ENCODE measurements around the gene PABPN1. TPM values are rescaled to one million over a fixed set of nuclear protein-coding genes. Genes with fewer than 3 reads are reported as not detected.
A peak's percentile ranks its signal among the peaks of the same experiment; 100 is the strongest.

The PABPN1 gene
- total and polyA plus RNA-seq, 2 of the 13 experiments (the other 11 are each of a cell fraction or from before 2014, with no cell fraction given): 233 to 524 TPM

DNA sequence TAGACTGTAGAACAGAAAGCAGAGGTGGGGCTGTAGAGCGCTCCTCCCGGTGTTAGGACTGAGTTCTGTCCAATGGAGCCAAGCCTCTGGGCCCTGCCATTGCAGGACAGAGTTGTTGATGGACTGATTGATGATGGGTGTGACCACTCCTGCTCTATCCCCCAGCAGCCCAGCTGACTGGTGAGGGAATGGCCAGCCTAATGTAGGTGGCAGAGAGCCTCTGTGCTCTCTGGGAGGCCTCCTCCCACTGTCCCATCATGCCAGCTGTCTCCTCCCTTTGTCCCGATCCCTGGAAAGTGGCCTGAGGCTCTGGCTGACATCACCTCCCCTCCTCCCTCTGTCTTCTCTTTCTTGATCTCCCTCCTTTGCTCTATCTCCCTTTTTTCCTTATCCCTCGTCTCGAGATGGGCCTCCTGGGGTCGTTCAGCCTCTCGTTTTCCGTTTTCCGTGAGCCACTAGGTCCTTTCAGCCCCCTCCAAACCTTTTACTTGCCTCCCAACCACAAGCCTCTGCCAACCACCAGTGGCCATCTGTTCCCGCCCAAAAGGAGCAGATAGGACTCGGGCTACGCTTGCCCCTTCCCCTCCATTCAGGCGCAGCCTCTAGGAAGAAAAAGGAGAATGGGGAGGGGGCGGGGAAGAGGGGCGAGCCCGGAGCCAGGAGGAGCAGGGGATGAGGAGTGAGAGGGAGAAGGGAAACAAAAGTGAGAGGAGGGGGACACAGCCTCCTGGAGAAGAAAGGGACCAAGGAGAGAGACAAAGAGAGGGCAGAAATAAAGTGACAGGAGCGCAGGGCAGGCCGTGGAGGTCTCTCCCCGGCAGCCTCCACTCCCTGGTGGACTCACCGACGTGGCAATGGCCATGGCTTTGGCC, 43.1 kb downstream of the PABPN1 start:
- FAIRE-seq (no peak), ATAC-seq (no peak), DNase-seq (ENCODE audit: low spot score) (no peak)
- TF ChIP-seq ZSCAN22 (CRISPR knock-in tag; IDR thresholded peaks at IDR 0.05) (0 out of 2 replicates have a peak, but pooled peaks have one; percentile 52), ZNF883 (CRISPR knock-in tag; IDR thresholded peaks at IDR 0.05; ENCODE audit: not compliant biosample characterization) (peak; percentile 36), EZH2 (conservative IDR thresholded peaks at IDR 0.05; ENCODE audit: low read depth, low read length) (peak; percentile 84; the same call in 1 of the 2 replicates), ZNF788 (CRISPR knock-in tag; IDR thresholded peaks at IDR 0.05; ENCODE audit: borderline replicate concordance) (no peak), ZBTB42 (CRISPR knock-in tag; IDR thresholded peaks at IDR 0.05) (no peak)
- TF ChIP-seq, protein P1, sequence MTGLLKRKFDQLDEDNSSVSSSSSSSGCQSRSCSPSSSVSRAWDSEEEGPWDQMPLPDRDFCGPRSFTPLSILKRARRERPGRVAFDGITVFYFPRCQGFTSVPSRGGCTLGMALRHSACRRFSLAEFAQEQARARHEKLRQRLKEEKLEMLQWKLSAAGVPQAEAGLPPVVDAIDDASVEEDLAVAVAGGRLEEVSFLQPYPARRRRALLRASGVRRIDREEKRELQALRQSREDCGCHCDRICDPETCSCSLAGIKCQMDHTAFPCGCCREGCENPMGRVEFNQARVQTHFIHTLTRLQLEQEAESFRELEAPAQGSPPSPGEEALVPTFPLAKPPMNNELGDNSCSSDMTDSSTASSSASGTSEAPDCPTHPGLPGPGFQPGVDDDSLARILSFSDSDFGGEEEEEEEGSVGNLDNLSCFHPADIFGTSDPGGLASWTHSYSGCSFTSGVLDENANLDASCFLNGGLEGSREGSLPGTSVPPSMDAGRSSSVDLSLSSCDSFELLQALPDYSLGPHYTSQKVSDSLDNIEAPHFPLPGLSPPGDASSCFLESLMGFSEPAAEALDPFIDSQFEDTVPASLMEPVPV (CRISPR knock-in tag; IDR thresholded peaks at IDR 0.05): no peak
- H3K27me3 ChIP-seq (ENCODE audit: control insufficient read depth in 1 of 2, insufficient read depth in 2 of 2, low read length in 2 of 2): peaks cover 47 to 95% of the 10 kb centered on the region in 2 experiments
- no TSS peak for BruUV-seq (replicated peaks)
- ChIA-PET POLR2A (no interaction called here), CTCF (ENCODE audit: low intra/inter-chr PET ratio, low total read pairs) (no interaction called here)
- H3K79me2 ChIP-seq (ENCODE audit: insufficient read depth, low read length): no peaks in the 10 kb centered on the region
- no peak overlapping the region for H3K27ac ChIP-seq (ENCODE audit: extremely low read length, insufficient read depth, low read length)
- in situ Hi-C loops (cut with HindIII; ENCODE audit: extremely low pct_ligation_motif_present, low pct_unique_long_range_greater_than_20kb): no loop called here
- H3K9me3 ChIP-seq (ENCODE audit: low read length): no peaks in the 10 kb centered on the region
- H3K4me3 ChIP-seq (replicated peaks in 1 of 3; ENCODE audit: insufficient read depth in 1 of 3, low read depth in 2 of 3, low read length in 3 of 3): no peak overlapping the region
- H2AFZ ChIP-seq (ENCODE audit: low read length): no peak overlapping the region
- intact Hi-C loops (cut with micrococcal nuclease; ENCODE audit: unreplicated experiment): no loop called here
- H3K4me2 ChIP-seq (ENCODE audit: low read depth, low read length): no peak overlapping the region
- peaks cover 16% of the 10 kb centered on the region for H3K4me1 ChIP-seq (ENCODE audit: insufficient read depth, low read length)
- no peaks in the 10 kb centered on the region for H4K20me1 ChIP-seq (ENCODE audit: insufficient read depth, low read length)
- 6% methylated on average over 21 of the region's 21 CpGs for WGBS (ENCODE audit: low lambda C conversion rate)
- no peak overlapping the region for H3K9ac ChIP-seq (ENCODE audit: insufficient read depth, low read depth, low read length)
- no peaks in the 10 kb centered on the region for H3K36me3 ChIP-seq (replicated peaks in 1 of 2; ENCODE audit: control insufficient read depth in 1 of 2, insufficient read depth in 2 of 2, low read length in 2 of 2)
